ENCODE measurements around the gene PPP1R12A. TPM values are rescaled to one million over a fixed set of nuclear protein-coding genes. Genes with fewer than 3 reads are reported as not detected.
A peak's percentile ranks its signal among the peaks of the same experiment; 100 is the strongest.
"Not testable (repeated sequence)": the region's sequence is repeated elsewhere in the genome, so short reads cannot be mapped to it uniquely, and the experiment has no call there.

PPP1R12A gene
- total RNA-seq (2014; rRNA removed; shearing (Covaris generic)): 39.7 and 58.7 TPM in 2 replicates

GRCh38 chr12:79935021-79935623 is at the start of gene PPP1R12A:
Gene PPP1R12A, minus strand, starts transcription at chr12:79935097. Its CDS starts 166 bp downstream, at chr12:79934931.
- no peaks in the 10 kb centered on the region for H3K36me3 ChIP-seq (replicated peaks; ENCODE audit: control insufficient read depth, insufficient read depth, low read length)
- H3K4me3 ChIP-seq (ENCODE audit: insufficient read depth, low read depth, low read length): peak within 1 kb of the TSS; percentile 99
- peak; percentile 92 for DNase-seq
- H3K27me3 ChIP-seq (ENCODE audit: control insufficient read depth, insufficient read depth, low read length): no peaks in the 10 kb centered on the region

GRCh38 chr12:79983986-79984620 is 49.2 kb upstream of the PPP1R12A start:
- DNase-seq: no peak
- no peaks in the 10 kb centered on the region for H3K27me3 ChIP-seq (ENCODE audit: control insufficient read depth, insufficient read depth, low read length)
- H3K36me3 ChIP-seq (replicated peaks; ENCODE audit: control insufficient read depth, insufficient read depth, low read length): no peaks in the 10 kb centered on the region
- H3K4me3 ChIP-seq (ENCODE audit: insufficient read depth, low read depth, low read length): no peak overlapping the region

GRCh38 chr12:79983492-79983891 is 48.6 kb upstream of the PPP1R12A start:
- Histone ChIP-seq H3K36me3 (replicated peaks; ENCODE audit: control insufficient read depth, insufficient read depth, low read length) (no peaks in the 10 kb centered on the region), H3K27me3 (ENCODE audit: control insufficient read depth, insufficient read depth, low read length) (no peaks in the 10 kb centered on the region), H3K4me3 (ENCODE audit: insufficient read depth, low read depth, low read length) (no peak overlapping the region)
- DNase-seq: no peak

DNA sequence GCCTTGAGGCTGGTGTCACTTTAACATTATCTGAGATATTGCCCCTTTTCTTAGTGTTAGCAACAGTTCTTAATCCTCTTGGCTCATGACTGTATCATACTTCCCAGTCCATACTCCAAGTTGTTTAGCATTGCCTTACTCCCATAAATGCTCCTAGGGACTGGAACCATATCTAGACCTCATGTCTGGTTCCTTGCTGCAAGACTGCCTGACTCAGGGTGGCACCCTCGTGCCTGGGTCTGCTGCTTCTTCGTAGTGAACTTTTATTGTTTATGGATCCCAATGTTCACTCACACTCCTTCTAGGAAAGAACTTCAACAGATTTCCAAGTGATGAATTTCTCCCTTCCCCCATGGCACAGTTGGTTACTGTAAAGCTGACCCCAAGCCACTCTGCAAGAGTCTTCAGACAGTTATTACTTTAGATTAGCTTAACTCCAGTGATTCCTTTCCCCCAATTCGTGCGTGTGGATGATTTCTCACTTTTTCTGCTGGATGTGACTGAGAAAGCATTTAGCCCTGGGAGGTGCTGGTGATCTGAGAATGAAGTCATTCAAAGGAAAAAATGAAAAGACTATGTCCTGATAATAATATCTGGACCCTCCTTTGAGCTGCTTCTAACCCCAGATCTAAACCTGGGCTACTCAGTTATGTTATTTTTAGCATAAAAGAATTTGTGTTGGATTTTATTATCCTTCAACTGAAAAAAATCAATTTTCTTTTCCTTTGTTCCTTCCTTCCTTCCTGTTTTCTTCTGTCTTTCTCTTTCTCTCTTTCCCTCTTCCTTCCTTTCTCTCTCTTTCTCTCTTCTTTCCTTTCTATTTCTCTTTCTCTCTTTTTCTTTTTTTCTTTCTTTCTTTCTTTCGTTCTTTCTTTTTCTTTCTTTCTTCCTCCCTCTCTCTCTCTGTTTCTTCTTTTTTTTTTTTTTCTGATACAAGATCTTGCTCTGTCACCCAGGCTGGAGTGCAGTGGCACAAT is 47.5 kb upstream of the PPP1R12A start:
- no peaks in the 10 kb centered on the region for H3K36me3 ChIP-seq (replicated peaks; ENCODE audit: control insufficient read depth, insufficient read depth, low read length)
- no peak overlapping the region for H3K4me3 ChIP-seq (ENCODE audit: insufficient read depth, low read depth, low read length)
- H3K27me3 ChIP-seq (ENCODE audit: control insufficient read depth, insufficient read depth, low read length): no peaks in the 10 kb centered on the region
- no peak for DNase-seq

DNA sequence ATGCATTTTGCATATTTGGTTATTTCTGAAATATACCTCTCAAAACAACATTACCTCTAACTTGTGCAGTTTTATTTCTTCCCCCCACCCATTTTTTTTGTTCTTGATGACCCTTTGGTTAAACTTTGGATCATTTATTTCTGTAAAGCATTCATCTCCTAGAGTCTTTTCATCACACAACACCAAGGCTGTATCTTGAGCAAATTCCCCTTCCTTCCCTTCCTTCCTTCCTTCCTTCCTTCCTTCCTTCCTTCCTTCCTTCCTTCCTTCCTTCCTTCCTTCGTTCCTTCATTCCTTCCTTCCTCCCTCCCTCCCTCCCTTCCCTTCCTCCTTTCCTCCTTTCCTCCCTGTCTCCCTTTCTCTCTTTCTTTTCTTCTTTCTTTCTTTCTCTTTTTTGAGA is 43.8 kb upstream of the PPP1R12A start:
- no peak overlapping the region for H3K4me3 ChIP-seq (ENCODE audit: insufficient read depth, low read depth, low read length)
- H3K27me3 ChIP-seq (ENCODE audit: control insufficient read depth, insufficient read depth, low read length): no peaks in the 10 kb centered on the region
- H3K36me3 ChIP-seq (replicated peaks; ENCODE audit: control insufficient read depth, insufficient read depth, low read length): no peaks in the 10 kb centered on the region
- DNase-seq: no peak

GRCh38 chr12:79977856-79978460 is 43.1 kb upstream of the PPP1R12A start:
- not testable (repeated sequence) for DNase-seq; H3K4me3 ChIP-seq (ENCODE audit: insufficient read depth, low read depth, low read length); H3K36me3 ChIP-seq (replicated peaks; ENCODE audit: control insufficient read depth, insufficient read depth, low read length)

GRCh38 chr12:79975143-79975542 is 40.2 kb upstream of the PPP1R12A start:
- H3K27me3 ChIP-seq (ENCODE audit: control insufficient read depth, insufficient read depth, low read length): no peaks in the 10 kb centered on the region
- no peaks in the 10 kb centered on the region for H3K36me3 ChIP-seq (replicated peaks; ENCODE audit: control insufficient read depth, insufficient read depth, low read length)
- H3K4me3 ChIP-seq (ENCODE audit: insufficient read depth, low read depth, low read length): no peak overlapping the region
- no peak for DNase-seq

More at GRCh38 chr12:79977856-79978460, 43.1 kb upstream of the PPP1R12A start:
- not testable (repeated sequence) for H3K27me3 ChIP-seq (ENCODE audit: control insufficient read depth, insufficient read depth, low read length)

GRCh38 chr12:79973801-79974200 is 38.9 kb upstream of the PPP1R12A start:
- DNase-seq: no peak

GRCh38 chr12:79964100-79964627 is 29.3 kb upstream of the PPP1R12A start:
- H3K27me3 ChIP-seq (ENCODE audit: control insufficient read depth, insufficient read depth, low read length): no peaks in the 10 kb centered on the region
- H3K36me3 ChIP-seq (replicated peaks; ENCODE audit: control insufficient read depth, insufficient read depth, low read length): no peaks in the 10 kb centered on the region
- no peak overlapping the region for H3K4me3 ChIP-seq (ENCODE audit: insufficient read depth, low read depth, low read length)
- no peak for DNase-seq

More at GRCh38 chr12:79973801-79974200, 38.9 kb upstream of the PPP1R12A start:
- Histone ChIP-seq H3K4me3 (ENCODE audit: insufficient read depth, low read depth, low read length) (no peak overlapping the region), H3K36me3 (replicated peaks; ENCODE audit: control insufficient read depth, insufficient read depth, low read length) (no peaks in the 10 kb centered on the region), H3K27me3 (ENCODE audit: control insufficient read depth, insufficient read depth, low read length) (no peaks in the 10 kb centered on the region)

DNA sequence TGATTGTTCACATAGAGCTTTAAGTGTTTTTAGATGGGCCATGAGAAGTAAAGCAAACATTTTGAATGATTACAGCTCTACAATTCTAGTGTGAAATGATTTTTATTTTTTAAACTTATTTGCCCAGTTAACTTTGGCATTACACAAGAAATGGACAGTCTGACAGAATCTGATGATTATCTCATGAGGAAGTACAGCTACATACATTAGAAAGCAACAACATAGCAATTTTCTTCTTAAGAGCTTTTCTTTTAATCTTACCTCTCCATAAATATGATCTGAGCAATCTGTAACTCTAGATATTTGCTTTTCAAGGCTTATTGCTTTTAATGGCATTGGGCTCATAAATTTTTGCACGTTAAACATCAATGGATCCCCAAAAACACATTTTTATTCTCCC is 26.5 kb upstream of the PPP1R12A start:
- DNase-seq: no peak
- no peak overlapping the region for H3K4me3 ChIP-seq (ENCODE audit: insufficient read depth, low read depth, low read length)
- no peaks in the 10 kb centered on the region for H3K36me3 ChIP-seq (replicated peaks; ENCODE audit: control insufficient read depth, insufficient read depth, low read length)
- no peaks in the 10 kb centered on the region for H3K27me3 ChIP-seq (ENCODE audit: control insufficient read depth, insufficient read depth, low read length)

DNA sequence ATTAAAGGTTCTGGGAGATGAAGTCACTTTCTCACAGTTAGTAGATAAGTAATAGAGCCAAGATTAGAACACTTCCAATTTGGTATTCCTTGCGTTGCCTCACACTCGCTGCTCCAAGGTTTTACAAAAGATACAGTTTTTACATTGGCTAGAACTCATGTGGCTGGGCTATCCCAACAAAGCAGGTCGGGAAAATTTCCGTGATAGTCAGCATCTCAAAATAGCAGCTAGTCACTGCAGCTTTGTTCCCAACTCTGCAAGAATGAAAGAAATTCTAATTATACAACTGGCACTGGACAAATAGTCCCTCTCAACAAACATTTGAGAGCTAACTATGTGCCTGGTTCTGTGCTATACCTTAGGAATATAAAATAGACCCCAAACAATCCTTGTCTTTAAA is 24.6 kb upstream of the PPP1R12A start:
- H3K36me3 ChIP-seq (replicated peaks; ENCODE audit: control insufficient read depth, insufficient read depth, low read length): no peaks in the 10 kb centered on the region
- no peak overlapping the region for H3K4me3 ChIP-seq (ENCODE audit: insufficient read depth, low read depth, low read length)
- H3K27me3 ChIP-seq (ENCODE audit: control insufficient read depth, insufficient read depth, low read length): no peaks in the 10 kb centered on the region
- no peak for DNase-seq

DNA sequence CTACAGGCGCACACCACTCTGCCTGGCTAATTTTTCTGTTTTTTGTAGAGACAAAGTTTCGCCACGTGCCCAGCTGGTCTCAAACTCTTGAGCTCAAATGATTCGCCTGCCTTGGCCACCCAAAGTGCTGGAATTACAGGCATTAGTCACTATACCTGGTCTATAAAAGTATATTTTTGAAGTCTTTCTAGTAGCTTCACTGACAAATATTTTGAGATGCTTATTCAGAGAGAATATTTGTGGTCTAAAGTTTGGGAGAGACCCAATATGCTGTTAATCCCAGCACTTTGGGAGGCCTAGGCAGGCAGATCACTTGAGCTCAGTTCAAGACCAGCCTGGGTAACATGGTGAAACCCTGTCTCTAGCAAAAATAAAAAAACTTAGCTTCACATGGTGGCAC is 22.0 kb upstream of the PPP1R12A start:
- no peaks in the 10 kb centered on the region for H3K36me3 ChIP-seq (replicated peaks; ENCODE audit: control insufficient read depth, insufficient read depth, low read length)

DNA sequence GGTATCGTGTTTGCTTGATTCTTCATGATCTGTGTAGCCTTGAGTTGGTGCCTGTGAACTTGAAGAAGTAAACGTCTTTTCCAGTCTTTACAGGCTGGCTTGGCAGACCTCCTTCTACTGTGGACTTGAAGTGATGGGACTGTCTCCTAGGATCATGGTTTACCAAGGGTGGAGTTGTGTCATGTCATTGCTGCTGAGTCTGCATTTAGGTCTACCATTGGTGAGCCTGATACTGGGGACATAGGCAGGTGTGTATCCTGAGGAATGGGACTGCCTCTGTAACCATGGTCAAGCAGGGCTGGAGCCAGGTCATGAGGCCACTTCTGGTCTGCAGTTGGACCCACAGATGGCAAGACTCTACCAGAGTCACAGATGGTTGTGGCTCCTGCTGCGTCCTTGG is 20.7 kb upstream of the PPP1R12A start:
- Histone ChIP-seq H3K27me3 (ENCODE audit: control insufficient read depth, insufficient read depth, low read length) (no peaks in the 10 kb centered on the region), H3K4me3 (ENCODE audit: insufficient read depth, low read depth, low read length) (no peak overlapping the region), H3K36me3 (replicated peaks; ENCODE audit: control insufficient read depth, insufficient read depth, low read length) (no peaks in the 10 kb centered on the region)
- no peak for DNase-seq

More for the DNA sequence above, 22.0 kb upstream of the PPP1R12A start:
- no peak overlapping the region for H3K4me3 ChIP-seq (ENCODE audit: insufficient read depth, low read depth, low read length)
- DNase-seq: no peak
- no peaks in the 10 kb centered on the region for H3K27me3 ChIP-seq (ENCODE audit: control insufficient read depth, insufficient read depth, low read length)

DNA sequence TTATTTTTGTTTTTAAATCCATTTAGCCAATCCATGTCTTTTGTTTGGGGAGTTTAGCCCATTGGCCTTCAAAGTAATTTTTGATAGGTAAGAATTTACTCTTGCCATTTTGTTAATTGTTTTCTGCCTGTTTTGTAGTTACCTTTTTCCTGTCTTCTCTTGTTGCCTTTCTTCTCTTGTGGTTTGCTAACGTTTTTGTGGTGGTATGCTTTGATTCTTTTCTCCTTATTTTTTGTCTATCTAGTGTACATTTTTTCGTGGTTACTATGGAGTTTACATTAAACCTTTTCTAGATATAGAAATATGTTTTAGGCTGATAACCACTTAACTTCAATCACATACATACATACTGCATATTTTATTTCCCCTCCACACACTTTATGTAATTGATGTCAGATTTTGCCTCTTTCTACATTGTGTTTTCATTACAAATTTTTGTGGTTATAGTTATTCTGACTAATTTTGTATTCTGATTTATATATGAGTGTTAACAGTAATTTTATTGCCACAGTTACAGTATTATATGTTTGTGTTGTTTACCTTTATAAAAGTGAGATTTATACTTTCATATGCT is 19.2 kb upstream of the PPP1R12A start:
- no peak for DNase-seq
- H3K27me3 ChIP-seq (ENCODE audit: control insufficient read depth, insufficient read depth, low read length): no peaks in the 10 kb centered on the region
- no peak overlapping the region for H3K4me3 ChIP-seq (ENCODE audit: insufficient read depth, low read depth, low read length)
- H3K36me3 ChIP-seq (replicated peaks; ENCODE audit: control insufficient read depth, insufficient read depth, low read length): no peaks in the 10 kb centered on the region
